Measurements from ENCODE around the gene SNED1.

The SNED1 gene

GRCh38 chr2:240960309-240960970 lies 38.0 kb upstream of the SNED1 start:
- no peak for DNase-seq (ENCODE audit: low spot score)

GRCh38 chr2:240960971-240961876 lies 37.2 kb upstream of the SNED1 start:
- DNase-seq (ENCODE audit: low spot score) = no peak

GRCh38 chr2:240961910-240962299 lies 36.5 kb upstream of the SNED1 start:
- no peak for DNase-seq (ENCODE audit: low spot score)

- no peak for DNase-seq (ENCODE audit: low spot score)
Measured at GRCh38 chr2:240962300-240963064, 35.9 kb upstream of the SNED1 start.

- no peak for DNase-seq (ENCODE audit: low spot score)
Measured at GRCh38 chr2:240963065-240963867, 35.2 kb upstream of the SNED1 start.

GRCh38 chr2:240963868-240964703 lies 34.3 kb upstream of the SNED1 start:
- DNase-seq (ENCODE audit: low spot score) = no peak

- no peak for DNase-seq (ENCODE audit: low spot score)
Measured at GRCh38 chr2:240964704-240965295, 33.6 kb upstream of the SNED1 start.

GRCh38 chr2:240965296-240965904 lies 33.0 kb upstream of the SNED1 start:
- no peak for DNase-seq (ENCODE audit: low spot score)

- DNase-seq (ENCODE audit: low spot score) = no peak
Measured at GRCh38 chr2:240965905-240966456, 32.4 kb upstream of the SNED1 start.

- no peak for DNase-seq (ENCODE audit: low spot score)
Measured at GRCh38 chr2:240966457-240966905, 31.9 kb upstream of the SNED1 start.

- DNase-seq (ENCODE audit: low spot score) = no peak
Measured at GRCh38 chr2:240966906-240967680, 31.3 kb upstream of the SNED1 start.

GRCh38 chr2:240967681-240968621 lies 30.5 kb upstream of the SNED1 start:
- no peak for DNase-seq (ENCODE audit: low spot score)

GRCh38 chr2:240968731-240969624 lies 29.4 kb upstream of the SNED1 start:
- no peak for DNase-seq (ENCODE audit: low spot score)

- no peak for DNase-seq (ENCODE audit: low spot score)
Measured at GRCh38 chr2:240970104-240970503, 28.3 kb upstream of the SNED1 start.

GRCh38 chr2:240970816-240971215 lies 27.6 kb upstream of the SNED1 start:
- no peak for DNase-seq (ENCODE audit: low spot score)

GRCh38 chr2:240972201-240972600 lies 26.2 kb upstream of the SNED1 start:
- DNase-seq (ENCODE audit: low spot score) = no peak
